ENCODE measurements around the gene ADAP2.
A peak's percentile ranks its signal among the peaks of the same experiment; 100 is the strongest.
"Not testable (repeated sequence)": the region's sequence is repeated elsewhere in the genome, so short reads cannot be mapped to it uniquely, and the experiment has no call there.

ADAP2 gene

GRCh38 chr17:30975042-30975820 lies 53.5 kb downstream of the ADAP2 start:
- DNase-seq = no peak

- DNase-seq = not testable (repeated sequence)
Measured at GRCh38 chr17:30979919-30980318, 58.2 kb downstream of the ADAP2 start.

- DNase-seq = no peak
Measured at GRCh38 chr17:30981531-30982519, 60.1 kb downstream of the ADAP2 start.

- no peak for DNase-seq
Measured at GRCh38 chr17:30982855-30983254, 61.1 kb downstream of the ADAP2 start.

GRCh38 chr17:30990458-30990857 lies 68.7 kb downstream of the ADAP2 start:
- no peak for DNase-seq

GRCh38 chr17:30992551-30992950 lies 70.8 kb downstream of the ADAP2 start:
- no peak for DNase-seq

GRCh38 chr17:30995347-30995746 lies 73.6 kb downstream of the ADAP2 start:
- DNase-seq = no peak

- DNase-seq = no peak
Measured at GRCh38 chr17:30996486-30996885, 74.7 kb downstream of the ADAP2 start.

- DNase-seq = no peak
Measured at GRCh38 chr17:30997270-30997669, 75.5 kb downstream of the ADAP2 start.

GRCh38 chr17:30997842-30998241 lies 76.1 kb downstream of the ADAP2 start:
- no peak for DNase-seq

GRCh38 chr17:31002047-31002446 lies 80.3 kb downstream of the ADAP2 start:
- no peak for DNase-seq

GRCh38 chr17:31003225-31003866 lies 81.6 kb downstream of the ADAP2 start:
- no peak for DNase-seq

GRCh38 chr17:31004160-31004559 lies 82.4 kb downstream of the ADAP2 start:
- no peak for DNase-seq

GRCh38 chr17:31007695-31008373 lies 86.1 kb downstream of the ADAP2 start:
- DNase-seq = no peak

- peak; percentile 47 for DNase-seq
Measured at GRCh38 chr17:31008374-31009041, 86.8 kb downstream of the ADAP2 start.

Measured in stimulated activated CD4-positive, alpha-beta T cell treated with anti-CD3 and anti-CD28 coated beads, Interleukin-12 subunit alpha, Interleukin-12 subunit beta, amount 100 ng/mL, for 4 hours (primary cell).